HG03095 (cell line): ENCODE data around the gene PEX11B.
A peak's percentile ranks its signal among the peaks of the same experiment; 100 is the strongest.

ENCODE experiments used
- ATAC-seq: cut with Tn5 transposase; IDR thresholded peaks from one replicate; pipeline ENCODE4 v1.9.1; 2021; ENCODE audit warnings: moderate library complexity; ENCODE audit not compliant: unreplicated experiment

The PEX11B gene, protein sequence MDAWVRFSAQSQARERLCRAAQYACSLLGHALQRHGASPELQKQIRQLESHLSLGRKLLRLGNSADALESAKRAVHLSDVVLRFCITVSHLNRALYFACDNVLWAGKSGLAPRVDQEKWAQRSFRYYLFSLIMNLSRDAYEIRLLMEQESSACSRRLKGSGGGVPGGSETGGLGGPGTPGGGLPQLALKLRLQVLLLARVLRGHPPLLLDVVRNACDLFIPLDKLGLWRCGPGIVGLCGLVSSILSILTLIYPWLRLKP

DNA sequence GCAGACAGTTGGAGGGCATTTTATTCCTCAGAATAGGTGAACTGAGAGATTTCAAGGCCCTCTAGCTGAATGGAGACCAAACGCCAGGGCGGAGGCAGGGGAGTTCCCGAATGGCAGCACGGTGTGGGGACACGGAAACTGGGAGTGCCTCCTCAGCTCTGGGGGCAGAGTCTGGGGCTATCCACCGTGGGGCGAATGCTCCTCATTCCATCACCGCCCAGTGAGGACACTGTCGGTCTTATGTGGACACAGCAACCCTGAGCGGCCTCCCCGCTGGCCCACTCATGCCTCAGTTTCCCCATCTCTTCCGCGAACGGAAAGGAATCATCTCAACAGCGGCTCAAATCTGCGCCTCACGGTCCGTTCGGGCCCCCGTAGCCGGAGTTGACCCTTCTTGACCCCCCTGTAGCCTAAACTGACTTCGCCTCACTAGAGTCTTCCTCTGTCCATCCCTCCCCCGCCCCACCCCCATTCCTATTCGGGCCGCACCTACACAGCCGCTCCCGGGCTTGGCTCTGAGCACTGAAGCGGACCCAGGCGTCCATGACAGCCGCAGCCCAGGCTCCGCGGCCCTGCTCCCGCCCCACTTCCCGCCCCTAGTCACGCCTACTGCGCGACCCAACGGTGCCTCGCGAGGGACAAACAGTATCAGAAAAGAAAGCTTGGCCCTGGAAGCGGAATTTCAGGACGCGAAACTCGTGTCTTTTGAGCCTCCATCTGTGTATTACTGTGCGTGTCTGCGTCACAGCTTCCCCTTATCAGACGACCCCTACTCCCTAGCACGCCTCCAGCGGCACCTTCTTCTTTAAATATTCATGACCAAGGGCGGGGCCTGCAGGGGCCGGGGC, at the start of gene PEX11B:
TSS of gene PEX11B (minus strand) at position 574 of the 848 bp plus-strand sequence. CDS start at position 545, 29 bp downstream.
- peak; percentile 63 for ATAC-seq

DNA sequence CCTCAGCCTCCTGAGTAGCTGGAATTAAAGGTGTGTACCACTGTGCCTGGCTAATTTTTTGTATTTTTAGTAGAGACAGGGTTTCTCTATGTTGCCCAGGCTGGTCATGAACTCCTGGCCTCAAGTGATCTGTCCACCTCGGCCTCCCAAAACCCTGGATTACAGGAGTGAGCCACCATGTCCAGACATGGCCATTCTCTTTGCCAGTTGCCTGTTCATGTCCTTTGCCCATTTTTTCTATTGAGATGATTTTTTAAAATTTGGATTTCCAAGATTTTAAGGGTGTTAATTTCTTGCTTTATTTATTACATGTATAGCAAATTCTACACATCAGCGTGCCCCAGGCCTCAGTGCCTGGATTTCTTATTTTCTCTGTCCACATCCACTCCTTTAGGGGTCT, 48.8 kb upstream of the PEX11B start:
- ATAC-seq: no peak

DNA sequence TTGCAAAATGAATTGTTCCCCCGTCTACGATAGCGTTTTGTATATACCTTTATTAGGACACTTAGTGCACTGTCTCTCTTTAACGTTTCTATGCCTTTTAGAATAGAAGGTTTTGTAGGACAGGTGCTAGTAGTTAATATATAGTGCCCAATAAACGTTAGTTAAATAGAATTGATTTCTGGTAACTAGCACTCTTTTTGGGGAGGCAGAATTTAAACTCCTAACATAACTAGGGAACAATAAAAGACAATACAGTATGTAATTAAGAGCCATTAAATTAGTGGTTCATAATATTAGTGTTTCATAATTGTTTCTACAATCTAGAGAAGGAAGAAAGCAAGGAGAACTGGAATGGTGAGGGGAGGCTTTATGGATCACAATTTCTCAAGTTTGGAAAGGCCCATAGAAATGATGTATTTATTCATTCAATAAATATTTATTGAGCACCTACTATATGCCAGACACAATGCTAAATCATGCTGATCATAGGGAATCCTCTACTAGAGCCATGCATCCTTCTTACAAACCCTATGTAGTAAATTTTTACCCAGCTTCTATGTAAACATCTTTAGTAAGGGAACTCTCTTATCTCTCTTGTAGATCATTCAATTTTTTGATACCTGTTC, 46.7 kb upstream of the PEX11B start:
- no peak for ATAC-seq

DNA sequence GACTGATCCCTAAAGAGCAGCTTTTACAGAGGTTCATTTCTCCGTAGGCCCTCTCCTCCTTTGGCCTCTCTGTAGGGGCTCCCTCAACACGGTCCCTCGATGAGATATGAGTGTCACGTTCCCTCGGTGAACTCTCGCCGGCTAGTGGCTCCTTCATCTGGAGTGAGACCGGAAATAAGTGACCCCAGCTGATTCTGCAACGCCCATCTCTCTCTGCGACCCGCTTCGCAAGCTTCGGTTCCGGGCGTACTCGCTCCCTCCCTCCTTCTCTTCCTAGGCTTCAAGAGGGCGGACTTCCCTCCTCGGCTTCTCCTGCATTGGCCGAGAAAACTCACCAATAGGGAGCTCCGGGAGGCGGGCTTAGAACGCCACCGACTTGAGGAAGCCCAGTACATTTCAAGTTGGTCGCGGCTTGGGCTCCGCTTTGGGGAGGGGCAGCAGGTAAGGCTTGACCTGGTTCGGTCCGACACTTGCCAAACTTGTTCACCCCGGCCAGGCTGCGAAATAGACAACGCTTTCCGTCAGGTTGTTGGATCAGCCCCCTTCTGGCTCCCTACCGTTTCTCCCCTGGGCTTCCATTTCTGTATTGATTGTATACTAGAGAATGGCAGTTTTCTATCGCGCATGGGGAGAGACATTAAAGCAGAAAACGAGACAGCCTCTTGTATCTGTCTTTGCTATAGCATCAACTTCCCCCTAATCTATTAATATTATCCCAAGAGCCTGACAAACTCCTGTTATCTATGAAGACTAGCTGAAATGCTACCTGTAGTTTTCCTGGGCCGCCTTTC, 46.0 kb upstream of the PEX11B start, which contains the start of the genes ANKRD34A and POLR3GL:
TSS of gene ANKRD34A (minus strand) at position 248 of the 791 bp plus-strand sequence. CDS start 2,816 bp downstream, outside the sequence.
TSS of gene POLR3GL (plus strand) at position 363 of the 791 bp plus-strand sequence. CDS start 10,176 bp downstream, outside the sequence.
- ATAC-seq: peak; percentile 81

DNA sequence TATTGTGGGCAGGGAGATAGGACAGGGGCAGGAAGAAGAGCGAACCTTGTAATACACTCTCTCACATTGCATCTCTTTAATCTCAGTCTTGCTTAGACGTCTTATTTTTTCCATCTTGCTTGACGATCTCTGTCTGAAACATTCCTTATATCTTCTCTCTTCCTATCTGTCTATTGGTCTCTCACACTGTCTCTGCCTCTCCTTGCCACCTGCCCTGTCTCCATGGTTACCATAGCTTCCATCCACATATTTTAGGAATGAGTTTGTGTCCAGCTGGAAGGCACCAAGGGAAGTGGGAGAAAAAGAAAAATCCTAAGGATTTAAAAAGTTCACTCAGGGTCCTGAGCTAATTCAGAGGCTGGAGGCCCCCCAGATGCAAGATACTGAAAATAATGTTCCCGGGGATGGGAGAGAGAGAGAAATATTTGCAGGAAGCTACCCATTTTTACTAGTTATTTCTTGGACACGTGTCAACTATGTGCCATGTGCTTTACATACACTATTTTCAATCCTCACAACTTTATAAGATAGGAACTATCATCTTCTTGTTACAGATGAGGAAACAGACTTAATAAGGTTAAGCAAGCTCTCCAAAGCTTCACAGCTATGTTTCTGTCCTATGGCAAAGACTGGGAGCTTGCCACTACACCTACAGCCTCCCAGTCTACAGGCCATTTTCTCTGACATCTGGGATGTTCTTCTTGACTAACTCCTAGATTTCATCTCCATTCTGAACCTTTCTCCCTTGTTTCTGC, 44.9 kb upstream of the PEX11B start:
- ATAC-seq: no peak

DNA sequence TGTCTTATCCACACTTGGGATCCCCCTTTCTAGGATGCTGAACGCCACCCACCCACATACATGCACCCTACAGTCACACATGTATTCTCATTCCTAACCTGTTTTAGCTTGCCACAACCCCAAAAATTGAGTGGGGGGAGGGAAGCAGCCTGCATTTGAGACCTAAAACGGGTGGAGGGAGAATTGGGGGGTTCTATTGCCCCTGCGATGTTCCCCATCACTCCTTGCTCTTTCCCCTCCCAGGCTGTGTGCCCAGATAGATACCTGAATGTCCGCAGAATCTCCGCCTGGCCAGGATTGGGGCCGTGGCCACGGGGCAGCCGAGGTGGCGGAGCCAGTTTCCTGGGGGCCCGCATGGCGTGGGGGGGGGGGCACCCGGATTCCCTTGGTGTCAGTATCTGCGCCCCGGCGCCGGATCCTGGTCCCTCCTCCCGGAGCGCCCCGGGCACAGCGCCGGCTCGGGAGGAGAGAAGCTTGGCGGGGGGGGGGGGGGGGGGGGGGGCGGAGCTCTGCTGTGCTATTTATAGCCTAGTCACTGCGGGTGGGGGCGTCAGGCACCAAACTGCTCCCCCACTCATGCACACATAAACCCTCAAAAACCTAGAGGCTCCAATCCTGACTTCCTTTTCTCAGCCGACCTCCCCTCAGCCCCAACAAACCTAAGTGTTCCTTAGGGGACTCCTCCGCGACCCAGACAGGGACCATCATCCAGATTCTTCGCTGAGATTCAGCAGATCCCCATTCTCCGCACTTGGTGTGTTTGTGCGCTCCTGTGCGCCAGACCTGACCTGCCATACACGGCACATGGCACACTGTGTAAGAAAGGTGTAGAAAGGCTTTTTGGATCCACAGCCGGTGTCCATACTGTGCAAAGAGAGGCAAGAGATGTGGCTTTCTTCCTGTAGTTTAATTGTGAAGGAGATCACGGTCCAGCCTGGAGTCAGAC, 43.9 kb upstream of the PEX11B start:
- ATAC-seq: no peak

DNA sequence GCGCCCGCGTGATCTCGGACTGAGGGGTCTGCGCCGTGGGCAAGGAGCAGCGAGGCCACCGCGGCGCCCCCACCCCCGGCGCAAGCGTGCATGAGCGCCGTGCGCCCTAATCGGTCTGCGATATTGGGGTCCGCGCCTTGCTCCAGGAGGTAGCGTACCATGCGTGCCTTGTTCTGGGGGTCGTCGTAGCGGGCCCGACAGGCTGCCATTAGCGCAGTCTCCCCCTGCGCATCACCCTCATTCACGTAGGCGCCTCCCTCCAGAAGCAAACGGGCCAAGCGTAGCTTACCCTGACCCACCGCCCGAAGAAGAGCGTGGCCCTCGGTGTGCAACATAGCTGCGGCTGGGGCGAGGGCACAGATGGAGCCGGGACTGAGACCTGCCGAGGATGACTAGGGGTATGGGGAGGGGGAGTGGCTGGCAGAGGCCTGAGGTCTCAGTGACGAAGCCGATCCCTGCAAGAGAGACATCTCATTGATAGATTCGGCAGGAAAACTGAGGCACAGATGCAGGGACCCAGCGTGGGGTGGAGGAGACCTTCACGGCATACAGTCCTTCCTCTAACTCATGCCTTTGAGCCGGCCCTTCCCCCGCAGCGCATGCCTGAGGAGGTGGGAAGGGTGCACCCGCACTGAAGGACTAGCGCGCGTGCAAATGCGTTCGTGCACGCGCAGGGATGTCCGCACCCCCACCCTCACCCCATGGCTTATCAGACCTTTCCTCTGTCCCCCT, 43.1 kb upstream of the PEX11B start:
- ATAC-seq: no peak

DNA sequence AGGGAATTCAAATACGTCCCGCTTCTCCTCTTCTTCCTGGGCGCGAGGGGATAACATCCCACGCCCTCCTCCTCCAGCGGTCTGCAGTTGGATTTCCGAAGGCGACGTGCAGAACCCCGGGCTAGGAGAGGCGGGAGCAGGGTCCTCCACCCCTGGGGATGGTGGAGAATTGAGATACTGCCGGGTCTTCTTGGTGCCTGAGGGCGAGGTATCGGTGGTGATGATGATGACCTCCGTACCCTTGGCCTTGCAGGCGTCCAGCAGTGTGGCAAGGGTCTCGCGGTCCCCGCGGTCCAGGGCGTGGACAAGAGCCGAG, 42.5 kb upstream of the PEX11B start:
- ATAC-seq: no peak

DNA sequence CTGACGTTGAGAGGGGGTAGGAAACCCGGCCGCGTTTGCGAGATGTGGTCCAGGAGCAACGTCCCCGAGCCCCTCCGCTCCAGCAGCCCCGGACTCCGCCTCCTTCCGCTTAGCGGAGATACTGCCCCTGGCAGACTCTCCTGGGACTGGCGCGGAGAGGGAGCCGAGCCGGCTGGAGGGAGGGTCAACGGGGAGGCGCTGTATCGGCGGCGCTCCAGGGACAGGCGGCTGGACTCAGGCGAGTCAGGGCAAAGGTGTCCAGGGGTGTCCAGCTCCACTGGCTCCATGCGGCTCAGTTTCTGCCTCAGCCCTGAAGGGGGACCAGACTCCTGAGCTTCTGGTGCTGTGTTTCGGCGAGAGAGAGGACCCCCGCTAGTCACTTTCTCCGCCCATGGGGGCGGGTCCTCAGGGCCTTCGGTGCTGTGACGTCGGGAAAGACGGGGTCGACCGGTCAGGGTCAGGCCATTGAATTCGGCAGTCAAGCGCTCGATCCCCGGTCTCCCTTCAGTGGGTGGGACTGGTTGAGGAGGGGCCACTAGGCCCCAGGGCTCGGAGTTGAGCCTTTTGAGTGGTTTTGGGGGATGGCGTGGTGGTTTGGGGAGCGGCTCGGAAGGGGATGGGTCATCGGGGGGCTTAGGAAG, 42.1 kb upstream of the PEX11B start:
- no peak for ATAC-seq

DNA sequence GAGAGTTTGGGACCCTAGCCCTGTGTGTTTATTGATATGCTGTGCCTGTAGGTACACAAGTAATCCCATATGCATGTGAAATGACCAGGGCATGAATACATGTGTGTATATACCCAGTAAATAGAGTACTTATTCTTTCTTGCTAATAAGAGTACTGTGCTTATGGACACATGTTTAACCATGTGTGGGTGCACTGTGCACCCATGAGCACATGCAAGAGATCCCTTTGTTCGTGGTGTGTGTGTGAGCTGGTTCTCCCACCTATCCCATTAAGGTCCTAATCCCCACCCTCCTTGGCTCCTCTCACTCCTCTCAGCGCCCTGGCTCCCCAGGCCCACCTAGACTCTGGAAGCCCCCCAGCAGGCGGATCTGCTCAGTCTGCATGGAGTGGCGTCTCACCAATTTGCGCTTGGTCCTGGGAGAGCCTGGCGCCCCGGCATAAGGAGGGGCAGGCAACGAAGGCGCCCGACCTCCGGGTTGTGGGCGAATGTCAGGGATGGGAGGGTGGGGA, 41.5 kb upstream of the PEX11B start:
- no peak for ATAC-seq

DNA sequence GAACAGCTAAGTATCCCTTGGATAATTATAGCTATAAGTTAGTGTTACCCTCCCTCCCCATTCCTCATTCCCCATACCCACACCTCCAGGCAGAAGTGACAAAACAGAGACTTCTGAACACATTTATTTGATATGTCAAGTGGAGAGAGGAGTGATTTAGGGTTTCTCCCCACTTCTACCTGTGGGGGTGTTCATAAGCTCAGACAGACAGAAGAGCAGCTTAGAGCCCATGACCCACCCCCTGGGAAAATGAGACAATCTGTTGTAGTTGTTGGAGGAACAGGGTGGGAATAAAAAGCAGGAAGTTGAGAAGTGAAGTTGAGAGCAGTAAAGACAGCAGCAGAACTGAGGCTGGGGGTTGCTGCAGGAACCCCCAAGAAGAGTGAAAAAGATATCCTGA, 40.8 kb upstream of the PEX11B start:
- no peak for ATAC-seq

DNA sequence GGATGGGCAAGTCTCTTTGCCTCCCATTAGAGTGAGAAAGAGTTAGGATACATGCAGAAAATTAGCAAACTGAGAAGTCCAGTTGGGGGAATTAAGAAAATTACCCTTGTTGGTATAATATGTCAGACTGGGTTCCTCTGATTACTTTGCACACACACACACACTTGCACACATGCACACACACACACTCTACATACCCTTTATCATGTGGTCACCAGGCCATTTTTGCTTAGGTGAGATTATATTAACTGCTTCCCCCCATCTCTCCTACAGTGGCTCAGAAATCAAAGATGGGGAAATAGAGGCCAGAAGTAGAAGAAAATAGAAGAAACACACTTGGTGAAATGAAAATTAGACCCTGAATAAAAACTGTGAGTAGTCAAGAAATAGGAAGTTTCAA, 40.2 kb upstream of the PEX11B start:
- no peak for ATAC-seq

DNA sequence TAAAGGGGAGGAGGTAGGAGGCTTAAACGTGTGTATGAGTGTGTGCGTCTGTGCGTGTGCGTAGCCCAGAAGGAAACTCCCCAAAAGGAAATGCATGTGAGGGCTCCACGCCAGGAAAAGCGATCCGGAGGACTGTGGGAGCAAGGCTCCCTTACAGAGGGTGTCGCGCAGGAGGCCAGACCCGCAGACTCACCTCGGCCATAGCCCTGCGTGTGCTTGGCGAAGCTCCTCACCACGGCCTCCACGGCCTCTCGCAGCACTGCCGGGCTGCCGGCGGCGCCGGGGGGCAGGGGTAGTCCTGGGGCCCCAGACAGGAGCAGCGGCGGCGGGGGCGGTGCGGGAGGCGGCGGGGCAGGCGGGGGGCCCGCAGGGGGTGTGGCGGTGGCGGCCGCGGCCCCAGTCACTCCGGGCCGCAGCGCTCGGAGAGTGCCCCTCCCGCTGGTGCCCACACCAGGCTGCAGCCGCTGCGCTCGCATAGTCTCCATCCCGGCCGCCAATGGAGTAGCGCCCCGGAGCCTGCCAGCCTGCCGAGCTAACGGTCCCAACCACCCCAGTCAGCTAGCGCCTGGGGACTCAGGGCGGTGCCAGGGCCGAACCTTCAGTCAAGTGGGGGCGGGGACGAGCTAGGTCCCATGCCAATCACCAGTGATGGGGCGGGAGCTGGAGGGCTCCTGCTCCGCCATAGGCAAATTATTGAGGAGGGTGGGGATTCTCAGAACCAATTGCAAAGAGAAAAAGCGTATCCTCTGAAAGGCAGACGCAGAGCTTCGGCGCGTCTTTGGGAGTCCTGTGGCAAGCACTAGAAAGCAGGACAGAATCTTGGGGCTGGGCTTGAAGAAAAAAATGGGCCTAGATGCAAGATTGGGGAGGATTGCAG, 39.2 kb upstream of the PEX11B start, which contains the start of gene LIX1L:
TSS of gene LIX1L (minus strand) at position 575 of the 877 bp plus-strand sequence. CDS start at position 485, 90 bp downstream.
- peak; percentile 75 for ATAC-seq

DNA sequence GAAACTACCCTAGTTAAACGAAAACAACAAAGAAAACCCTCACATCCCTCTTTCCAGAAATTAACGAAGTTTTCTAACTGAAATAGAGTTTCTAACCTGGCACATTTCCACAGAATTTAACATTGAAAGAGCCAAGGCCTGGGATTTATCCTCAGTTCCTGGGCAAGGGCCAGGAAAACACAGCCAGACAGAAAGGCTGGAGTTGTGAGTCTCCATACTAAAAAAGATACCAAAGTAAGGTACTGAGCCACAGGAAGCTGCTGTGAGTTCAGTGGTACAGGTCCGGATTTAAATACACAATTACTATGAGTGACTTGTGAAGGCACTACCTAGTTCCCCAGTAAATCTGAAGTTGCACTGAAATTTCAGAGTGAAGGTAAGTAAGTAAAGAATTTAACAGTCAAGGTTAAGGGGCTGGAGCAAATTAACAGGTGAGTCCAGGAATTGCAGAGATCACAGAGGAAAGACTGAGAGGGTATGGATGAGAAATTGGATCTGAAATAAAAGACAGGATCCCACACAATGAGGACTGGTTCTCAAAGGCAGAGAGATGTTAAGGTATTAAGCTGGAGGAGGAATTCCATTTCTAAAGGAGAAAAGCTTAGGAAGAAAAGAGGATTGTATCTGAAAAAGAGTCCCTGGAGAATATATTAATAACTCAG, 38.4 kb upstream of the PEX11B start:
- no peak for ATAC-seq

DNA sequence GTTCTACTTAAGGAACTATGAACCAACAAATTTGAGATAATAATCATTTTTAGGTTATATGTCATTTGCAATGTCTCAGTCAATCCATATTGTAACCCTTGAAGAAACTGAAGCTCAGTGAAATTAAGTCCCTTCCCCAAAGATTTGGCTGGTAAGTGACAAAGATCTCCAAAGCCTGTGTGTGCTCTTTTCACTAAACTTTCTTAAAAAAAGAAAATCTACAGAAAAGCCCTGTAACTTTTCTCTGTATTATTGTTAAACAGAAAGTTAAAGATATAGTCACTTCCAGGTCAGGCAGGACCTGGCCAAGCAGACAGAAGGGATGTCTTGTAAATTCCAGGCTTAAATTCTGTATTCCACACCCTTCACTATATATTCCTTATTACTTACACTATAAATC, 37.8 kb upstream of the PEX11B start:
- ATAC-seq: no peak

DNA sequence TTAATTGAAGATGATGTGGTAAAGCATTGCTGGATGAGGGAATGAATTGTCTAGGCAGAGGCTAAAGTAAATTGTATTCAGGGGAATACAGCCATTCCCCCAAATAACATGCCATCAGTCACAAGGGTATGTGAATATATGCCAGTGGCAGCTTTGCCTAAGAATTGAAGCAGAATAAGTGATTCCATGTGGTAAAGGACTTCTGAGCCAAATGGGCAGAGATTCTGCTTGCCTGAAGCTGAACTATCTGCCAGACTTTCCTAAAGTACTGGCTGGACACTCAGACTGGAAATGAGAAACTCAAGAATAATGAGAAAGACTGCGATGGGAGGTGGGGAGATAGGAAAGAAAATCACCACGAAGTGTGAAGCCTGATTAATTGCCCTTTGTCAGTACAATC, 36.9 kb upstream of the PEX11B start:
- no peak for ATAC-seq
